T47D (cell line): ENCODE data around the gene PATL2.
"Not testable (repeated sequence)": the region's sequence is repeated elsewhere in the genome, so short reads cannot be mapped to it uniquely, and the experiment has no call there.

Source experiments
- DNase-seq, 2 experiments: peaks; one replicate each; pipeline versions ENCODE4 v3.0.0 to v3.0.0-alpha.2; 2011 to 2012; ENCODE audit warnings: low read depth in 1 of 2, low spot score in 1 of 2
- JUND ChIP-seq: IDR thresholded peaks from 2 replicates; pipeline ENCODE4 v1.6.1; 2012; ENCODE audit warnings: low read depth
- in situ Hi-C: cut with HindIII; loops from 2 replicates; pipeline ENCODE4 v1.10.0; 2016; ENCODE audit warnings: low sequenced_read_pairs, low pct_unique_long_range_greater_than_20kb

The PATL2 gene

GRCh38 chr15:44641651-44642050, 69.5 kb downstream of the PATL2 start:
- in situ Hi-C loops = no loop called here
- TF ChIP-seq JUND = no peak

DNA sequence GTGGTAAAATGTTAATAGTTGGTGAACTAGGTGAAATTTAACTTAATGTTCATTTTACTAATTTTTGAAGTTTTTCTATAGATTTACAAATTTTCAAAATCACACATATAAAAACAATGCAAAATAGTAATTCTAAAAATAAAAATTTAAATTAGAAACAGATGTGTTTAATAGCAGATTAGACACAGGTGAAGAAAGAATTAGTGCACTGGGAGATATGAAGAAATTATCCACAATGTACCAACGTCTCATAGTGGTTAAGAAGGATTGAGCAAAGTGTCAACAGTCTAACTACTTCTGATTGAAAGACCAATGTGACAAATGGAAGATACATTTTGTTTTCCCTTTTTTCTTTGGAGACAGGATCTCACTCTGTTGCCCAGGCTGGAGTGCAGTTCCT, 74.1 kb downstream of the PATL2 start:
- no peak for TF ChIP-seq JUND
- DNase-seq = no peak
- in situ Hi-C loops = no loop called here

More at GRCh38 chr15:44641651-44642050, 69.5 kb downstream of the PATL2 start:
- no peak for DNase-seq

GRCh38 chr15:44633603-44634002, 77.5 kb downstream of the PATL2 start:
- in situ Hi-C loops = no loop called here
- no peak for DNase-seq
- TF ChIP-seq JUND = no peak

DNA sequence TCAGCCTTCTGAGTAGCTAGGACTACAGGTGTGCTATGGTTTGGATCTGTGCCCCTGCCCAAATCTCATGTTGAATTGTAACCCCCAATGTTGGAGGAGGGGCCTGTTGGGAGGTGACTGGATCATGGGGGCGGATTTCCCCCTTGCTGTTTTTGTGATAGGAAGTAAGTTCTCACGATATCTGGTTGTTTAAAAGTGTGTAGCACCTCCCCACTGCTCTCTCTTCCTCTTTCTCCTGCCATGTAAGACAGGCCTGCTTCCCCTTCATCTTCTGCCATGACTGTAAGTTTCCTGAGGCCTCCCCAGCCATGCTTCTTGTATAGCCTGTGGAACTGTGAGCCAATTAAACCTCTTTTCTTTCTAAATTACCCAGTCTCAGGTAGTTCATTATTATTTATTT, 85.8 kb downstream of the PATL2 start:
- DNase-seq, in situ Hi-C loops: not testable (repeated sequence)

GRCh38 chr15:44623178-44623577, 87.9 kb downstream of the PATL2 start:
- in situ Hi-C loops = no loop called here
- TF ChIP-seq JUND = no peak
- no peak for DNase-seq

- DNase-seq = no peak
- in situ Hi-C loops = no loop called here
- no peak for TF ChIP-seq JUND
Observed at GRCh38 chr15:44620081-44620480, 91.0 kb downstream of the PATL2 start.

DNA sequence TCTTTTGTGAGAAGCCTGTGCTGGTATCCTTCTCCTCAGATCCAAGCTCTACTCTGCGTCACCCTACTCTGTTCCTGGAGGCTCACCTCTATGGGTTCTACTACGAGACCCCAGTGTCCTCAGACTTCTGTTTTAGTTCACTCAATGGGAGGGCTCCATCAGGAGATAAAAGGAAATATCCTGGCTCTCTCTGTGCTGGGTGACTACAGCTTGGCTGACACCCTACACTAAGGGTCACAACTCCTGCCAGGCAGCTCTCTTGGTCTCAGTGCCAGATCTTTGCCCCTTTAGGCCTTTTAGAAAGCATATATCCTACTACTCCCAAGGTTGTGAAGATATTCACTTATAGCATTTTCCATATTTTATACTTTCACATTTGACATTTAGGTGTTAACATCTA, 94.1 kb downstream of the PATL2 start:
- DNase-seq = no peak
- TF ChIP-seq JUND = no peak
- in situ Hi-C loops = no loop called here
